Measurements from ENCODE around the gene SUSD5.
"Not testable (repeated sequence)": the region's sequence is repeated elsewhere in the genome, so short reads cannot be mapped to it uniquely, and the experiment has no call there.

The SUSD5 gene

DNA sequence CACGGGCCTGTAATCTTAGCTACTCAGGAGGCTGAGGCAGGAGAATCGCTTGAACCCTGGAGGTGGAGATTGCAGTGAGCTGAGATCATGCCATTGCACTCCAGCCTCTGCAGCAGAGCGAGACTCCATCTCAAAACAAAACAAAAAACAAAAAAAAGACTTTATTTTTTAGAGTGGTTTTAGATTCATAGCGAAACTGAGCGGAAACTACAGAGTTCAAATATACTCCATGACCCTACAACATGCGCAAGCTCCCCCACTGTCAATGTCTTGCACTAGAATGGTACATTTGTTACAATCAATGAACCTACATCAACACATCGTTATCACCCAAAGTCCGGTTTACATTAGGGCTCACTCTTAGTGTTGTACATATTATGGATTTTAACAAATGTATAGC, 107.0 kb downstream of the SUSD5 start:
- DNase-seq: no peak

DNA sequence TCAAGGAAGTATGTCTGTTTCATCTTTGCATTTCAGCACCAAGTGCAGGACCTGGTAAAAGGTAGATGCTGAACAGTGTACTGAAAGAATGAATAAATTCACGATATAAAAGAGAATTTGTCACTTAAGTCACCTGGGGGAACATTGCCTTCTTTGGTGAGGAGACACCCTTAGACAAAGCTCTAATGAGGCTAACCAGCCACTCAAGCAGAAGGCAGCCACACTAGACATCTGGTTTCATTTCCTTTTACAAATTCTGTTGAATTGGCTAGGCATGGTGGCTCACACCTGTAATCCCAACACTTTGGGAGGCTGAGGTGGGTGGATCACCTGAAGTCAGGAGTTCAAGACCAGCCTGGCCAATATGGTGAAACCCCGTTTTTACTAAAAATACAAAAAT, 111.8 kb downstream of the SUSD5 start:
- DNase-seq: not testable (repeated sequence)

DNA sequence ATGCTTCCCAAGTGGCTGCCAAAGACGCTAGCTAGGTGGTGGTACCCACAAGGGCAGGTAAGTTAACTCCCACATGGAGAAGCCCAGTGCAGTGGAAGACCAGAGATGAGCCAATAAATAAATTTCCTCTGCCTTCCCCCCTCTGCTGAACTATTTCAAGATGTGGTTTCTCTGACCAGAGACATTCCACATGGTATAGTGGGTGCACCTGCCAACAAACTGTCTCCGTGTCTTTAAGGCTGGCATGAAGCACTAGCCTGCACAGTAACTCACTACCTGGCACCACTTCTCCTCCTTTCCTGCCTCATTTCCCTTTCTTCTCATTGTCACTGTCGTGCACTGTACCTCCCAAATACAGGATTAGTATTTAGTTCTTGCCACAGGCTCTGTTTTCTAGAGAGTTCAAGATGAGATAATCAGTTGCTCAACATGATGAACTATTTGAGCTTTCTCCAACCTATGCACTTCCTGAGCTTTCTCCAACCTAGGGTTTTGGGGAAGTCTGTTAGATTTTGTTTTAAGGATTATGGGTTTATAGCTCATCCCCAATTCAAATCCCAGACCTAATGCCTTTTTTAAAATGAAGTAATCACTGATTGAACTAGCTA, 113.2 kb downstream of the SUSD5 start:
- DNase-seq: no peak

DNA sequence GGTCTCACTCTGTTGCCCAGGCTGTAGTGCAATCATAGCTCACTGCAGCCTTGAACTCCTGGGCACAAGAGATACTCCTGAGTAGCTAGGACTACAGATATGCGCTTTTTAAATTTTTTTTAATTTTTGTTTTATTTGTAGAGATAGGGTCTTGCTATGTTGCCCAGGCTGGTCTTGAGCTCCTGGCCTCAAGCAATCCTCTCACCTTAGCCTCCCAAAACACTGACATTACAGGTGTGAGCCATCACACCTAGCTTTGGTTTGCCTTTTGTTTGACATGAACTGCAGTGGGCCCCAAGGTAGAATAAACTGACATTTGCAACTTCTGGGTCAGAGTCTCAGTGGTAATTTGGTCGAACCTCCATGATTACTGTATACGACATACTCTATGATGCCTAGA, 113.8 kb downstream of the SUSD5 start:
- no peak for DNase-seq

DNA sequence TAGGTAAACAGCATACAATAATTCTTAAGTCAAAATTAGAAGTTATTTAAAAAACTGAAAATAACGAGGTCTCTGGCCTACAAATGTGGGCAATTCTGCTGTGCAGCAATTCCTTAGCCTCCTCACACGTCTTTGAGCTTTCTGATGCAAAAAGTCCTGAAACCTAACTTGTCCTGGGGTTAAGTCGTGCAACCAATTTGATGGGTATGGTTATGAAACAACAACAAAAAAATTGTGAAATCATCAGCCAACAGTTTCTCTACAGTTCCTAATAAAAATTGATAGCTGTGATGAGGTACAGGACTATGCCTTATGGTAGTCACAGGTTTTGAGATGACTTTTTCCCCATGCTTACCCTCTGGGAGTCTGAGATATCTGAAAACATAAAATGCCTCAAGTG, 115.1 kb downstream of the SUSD5 start:
- no peak for DNase-seq

DNA sequence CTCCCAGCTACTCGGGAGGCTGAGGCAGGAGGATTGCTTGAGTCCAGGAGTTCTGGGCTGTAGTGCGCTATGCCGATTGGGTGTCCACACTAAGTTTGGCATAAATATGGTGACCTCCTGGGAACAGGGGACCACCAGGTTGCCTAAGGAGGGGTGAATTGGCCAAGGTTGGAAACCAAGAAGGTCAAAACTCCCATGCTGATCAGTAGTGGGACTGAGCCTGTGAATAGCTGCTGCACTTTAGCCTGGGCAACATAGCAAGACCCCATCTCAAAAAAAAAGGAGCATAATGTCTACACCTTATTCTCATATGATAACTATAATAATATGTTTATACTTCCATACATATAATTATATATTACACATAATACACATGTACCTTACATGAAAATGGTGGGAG, 115.6 kb downstream of the SUSD5 start:
- DNase-seq: no peak

DNA sequence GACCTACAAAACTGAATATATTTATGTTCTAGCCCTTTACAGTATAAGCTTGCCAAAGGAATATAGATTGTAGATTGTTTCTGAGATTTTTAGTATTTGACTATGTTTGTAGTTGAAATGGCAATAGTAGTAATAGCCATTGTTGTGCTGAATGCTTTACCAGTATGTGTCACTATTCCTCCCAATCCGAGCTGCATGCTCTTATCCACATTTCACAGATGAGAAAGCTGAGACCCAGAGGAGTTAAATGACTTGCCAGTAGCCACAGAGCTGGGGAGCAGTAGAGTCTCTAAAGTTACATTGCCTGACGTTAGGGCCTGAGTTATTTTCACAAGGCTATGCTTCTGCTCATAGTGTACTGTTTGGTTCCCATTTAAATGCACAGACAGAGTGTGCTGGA, 118.4 kb downstream of the SUSD5 start:
- DNase-seq: no peak
